ENCODE measurements around the gene ZNF280B.

DNA sequence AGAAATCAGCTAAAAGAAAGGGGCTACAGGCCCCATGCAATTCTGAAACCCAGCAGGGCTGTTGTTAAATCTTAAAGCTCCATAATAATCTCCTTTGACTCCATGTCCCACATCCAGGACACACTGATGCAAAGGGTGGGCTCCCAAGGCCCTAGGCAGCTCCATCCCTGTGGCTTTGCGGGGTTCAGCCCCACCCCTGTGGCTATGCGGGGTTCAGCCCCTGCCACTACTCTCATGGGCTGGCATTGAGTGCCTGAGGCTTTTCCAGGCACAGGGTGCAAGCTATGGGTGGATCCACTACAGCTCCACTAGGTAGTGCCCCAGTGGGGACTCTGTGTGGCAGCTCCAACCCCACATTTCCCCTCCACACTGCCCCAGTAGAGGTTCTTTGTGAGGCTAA lies 20.2 kb upstream of the ZNF280B start:
- TF ChIP-seq, protein P1, sequence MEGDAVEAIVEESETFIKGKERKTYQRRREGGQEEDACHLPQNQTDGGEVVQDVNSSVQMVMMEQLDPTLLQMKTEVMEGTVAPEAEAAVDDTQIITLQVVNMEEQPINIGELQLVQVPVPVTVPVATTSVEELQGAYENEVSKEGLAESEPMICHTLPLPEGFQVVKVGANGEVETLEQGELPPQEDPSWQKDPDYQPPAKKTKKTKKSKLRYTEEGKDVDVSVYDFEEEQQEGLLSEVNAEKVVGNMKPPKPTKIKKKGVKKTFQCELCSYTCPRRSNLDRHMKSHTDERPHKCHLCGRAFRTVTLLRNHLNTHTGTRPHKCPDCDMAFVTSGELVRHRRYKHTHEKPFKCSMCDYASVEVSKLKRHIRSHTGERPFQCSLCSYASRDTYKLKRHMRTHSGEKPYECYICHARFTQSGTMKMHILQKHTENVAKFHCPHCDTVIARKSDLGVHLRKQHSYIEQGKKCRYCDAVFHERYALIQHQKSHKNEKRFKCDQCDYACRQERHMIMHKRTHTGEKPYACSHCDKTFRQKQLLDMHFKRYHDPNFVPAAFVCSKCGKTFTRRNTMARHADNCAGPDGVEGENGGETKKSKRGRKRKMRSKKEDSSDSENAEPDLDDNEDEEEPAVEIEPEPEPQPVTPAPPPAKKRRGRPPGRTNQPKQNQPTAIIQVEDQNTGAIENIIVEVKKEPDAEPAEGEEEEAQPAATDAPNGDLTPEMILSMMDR (IDR thresholded peaks at IDR 0.05) = no peak
- TF ChIP-seq, protein P2, sequence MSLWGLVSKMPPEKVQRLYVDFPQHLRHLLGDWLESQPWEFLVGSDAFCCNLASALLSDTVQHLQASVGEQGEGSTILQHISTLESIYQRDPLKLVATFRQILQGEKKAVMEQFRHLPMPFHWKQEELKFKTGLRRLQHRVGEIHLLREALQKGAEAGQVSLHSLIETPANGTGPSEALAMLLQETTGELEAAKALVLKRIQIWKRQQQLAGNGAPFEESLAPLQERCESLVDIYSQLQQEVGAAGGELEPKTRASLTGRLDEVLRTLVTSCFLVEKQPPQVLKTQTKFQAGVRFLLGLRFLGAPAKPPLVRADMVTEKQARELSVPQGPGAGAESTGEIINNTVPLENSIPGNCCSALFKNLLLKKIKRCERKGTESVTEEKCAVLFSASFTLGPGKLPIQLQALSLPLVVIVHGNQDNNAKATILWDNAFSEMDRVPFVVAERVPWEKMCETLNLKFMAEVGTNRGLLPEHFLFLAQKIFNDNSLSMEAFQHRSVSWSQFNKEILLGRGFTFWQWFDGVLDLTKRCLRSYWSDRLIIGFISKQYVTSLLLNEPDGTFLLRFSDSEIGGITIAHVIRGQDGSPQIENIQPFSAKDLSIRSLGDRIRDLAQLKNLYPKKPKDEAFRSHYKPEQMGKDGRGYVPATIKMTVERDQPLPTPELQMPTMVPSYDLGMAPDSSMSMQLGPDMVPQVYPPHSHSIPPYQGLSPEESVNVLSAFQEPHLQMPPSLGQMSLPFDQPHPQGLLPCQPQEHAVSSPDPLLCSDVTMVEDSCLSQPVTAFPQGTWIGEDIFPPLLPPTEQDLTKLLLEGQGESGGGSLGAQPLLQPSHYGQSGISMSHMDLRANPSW (CRISPR knock-in tag; conservative IDR thresholded peaks at IDR 0.05; ENCODE audit: low read depth) = no peak
- TF ChIP-seq TEAD1 (CRISPR knock-in tag; IDR thresholded peaks at IDR 0.05) = no peak
- no peak for TF ChIP-seq NFATC4 (CRISPR knock-in tag; IDR thresholded peaks at IDR 0.05)

All from WTC11 (cell line).